GM18861 (cell line): ENCODE data around the gene DDX27.
"Not testable (repeated sequence)": the region's sequence is repeated elsewhere in the genome, so short reads cannot be mapped to it uniquely, and the experiment has no call there.

ENCODE experiments used
- ATAC-seq: cut with Tn5 transposase; IDR thresholded peaks from one replicate; pipeline ENCODE4 v1.9.1; 2021; ENCODE audit not compliant: unreplicated experiment

The DDX27 gene

DNA sequence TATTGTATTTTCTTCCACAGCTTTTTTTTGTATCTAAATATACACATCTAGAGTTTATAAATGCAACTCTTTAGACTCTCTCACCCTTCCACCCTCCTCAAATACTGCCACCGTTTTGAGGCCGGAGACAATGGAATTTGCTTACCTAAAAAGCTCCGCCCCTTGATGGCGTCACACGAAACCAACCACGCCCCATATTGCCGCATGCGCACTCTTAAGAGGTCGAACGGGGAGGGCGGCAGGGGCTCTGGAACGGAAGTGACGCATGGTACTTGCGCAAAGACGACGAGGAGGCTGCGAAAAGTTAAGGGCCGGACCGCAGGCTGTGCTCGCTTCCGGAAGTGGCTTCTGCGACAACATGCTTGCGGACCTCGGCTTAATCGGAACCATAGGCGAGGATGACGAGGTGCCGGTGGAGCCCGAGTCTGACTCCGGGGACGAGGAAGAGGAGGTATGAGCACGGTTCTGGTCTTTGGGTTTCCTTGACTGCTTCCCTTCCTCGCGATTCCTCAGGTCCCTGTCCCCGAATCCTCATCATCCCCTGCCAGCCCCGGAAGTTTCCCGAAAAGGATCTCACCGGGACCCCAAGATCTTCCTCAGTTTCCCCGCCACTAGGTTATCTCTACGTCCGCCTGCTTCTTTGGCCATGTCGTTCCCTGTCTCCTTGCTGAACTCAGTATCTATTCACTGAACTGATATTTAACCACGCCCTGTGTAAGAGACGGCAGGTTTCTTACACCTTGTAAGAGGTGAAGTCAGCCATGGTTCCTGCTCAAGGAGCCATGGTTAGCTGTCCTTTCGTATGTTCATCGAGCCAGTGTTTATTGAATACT is at the start of gene DDX27:
TSS of gene DDX27 (plus strand) at position 326 of the 833 bp plus-strand sequence. CDS start at position 359, 33 bp downstream.
- ATAC-seq, result peak; percentile 81

GRCh38 chr20:49169547-49169946 is 49.7 kb upstream of the DDX27 start:
- no peak for ATAC-seq

- no peak for ATAC-seq
Observed at GRCh38 chr20:49170714-49171113, 48.5 kb upstream of the DDX27 start.

GRCh38 chr20:49171909-49172308 is 47.3 kb upstream of the DDX27 start:
- no peak for ATAC-seq

- no peak for ATAC-seq
Observed at GRCh38 chr20:49172413-49172812, 46.8 kb upstream of the DDX27 start.

- no peak for ATAC-seq
Observed at GRCh38 chr20:49174183-49174582, 45.0 kb upstream of the DDX27 start.

DNA sequence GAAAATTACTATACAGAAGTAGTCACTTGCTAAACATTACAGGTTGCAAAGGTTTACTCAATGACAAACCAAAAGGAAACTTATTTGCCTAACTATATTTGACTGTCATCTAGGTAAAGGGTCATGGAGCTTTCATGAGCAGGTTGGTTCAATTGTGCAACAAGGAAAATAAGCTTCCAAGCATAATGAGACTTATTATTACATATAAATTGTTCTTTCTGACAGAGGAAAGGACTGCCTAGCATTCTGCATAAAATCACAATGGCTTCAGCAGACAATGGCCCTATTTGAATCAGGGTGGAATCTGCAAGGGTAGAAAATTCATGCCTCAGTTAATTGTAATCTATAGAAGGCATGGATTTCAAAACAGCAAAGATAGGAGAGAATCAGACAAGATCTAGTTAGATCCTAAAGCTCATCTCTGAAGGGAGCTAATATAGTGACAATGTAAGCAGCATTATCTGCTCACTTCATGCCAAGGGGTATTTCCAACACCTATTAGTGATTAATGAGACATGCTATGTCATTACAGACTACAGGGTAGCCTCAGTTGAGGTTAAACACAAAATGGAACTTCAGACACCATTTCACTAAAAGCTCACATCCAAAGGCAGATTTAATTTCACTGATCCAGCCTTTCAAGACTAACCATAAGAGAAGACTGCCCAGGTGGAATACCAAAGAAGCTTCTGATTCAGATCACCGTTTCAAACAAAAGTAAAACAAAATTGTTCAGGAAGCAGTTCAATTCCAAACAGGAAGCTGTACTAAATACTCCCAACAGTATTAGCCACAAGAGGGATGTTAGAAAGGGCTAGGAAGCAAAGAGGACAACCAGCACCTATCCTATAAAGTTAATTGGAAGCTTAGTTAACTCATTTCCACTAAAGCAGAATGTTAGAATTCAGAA is 39.6 kb upstream of the DDX27 start:
- ATAC-seq, result peak; percentile 79

- no peak for ATAC-seq
Observed at GRCh38 chr20:49181265-49181877, 37.8 kb upstream of the DDX27 start.

- ATAC-seq, result no peak
Observed at GRCh38 chr20:49183444-49183843, 35.8 kb upstream of the DDX27 start.

GRCh38 chr20:49184084-49184501 is 35.1 kb upstream of the DDX27 start:
- not testable (repeated sequence) for ATAC-seq

DNA sequence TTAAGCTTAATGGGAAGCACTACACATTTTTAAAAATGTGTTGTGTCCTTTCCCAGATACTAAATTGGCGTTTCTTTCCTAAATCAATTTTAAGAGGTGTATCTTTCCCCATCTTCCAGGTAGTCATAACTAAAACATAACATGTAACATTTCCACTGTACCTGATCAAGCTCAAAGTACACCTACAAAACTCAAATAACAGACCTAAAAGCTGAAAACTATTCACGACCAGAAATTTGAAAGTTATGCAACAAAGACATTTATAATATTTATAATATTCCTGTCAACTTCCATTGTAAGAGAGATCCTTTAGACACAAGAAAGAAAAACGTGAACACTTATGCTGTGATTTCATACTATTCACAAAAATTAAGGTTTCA is 34.5 kb upstream of the DDX27 start:
- ATAC-seq, result no peak

DNA sequence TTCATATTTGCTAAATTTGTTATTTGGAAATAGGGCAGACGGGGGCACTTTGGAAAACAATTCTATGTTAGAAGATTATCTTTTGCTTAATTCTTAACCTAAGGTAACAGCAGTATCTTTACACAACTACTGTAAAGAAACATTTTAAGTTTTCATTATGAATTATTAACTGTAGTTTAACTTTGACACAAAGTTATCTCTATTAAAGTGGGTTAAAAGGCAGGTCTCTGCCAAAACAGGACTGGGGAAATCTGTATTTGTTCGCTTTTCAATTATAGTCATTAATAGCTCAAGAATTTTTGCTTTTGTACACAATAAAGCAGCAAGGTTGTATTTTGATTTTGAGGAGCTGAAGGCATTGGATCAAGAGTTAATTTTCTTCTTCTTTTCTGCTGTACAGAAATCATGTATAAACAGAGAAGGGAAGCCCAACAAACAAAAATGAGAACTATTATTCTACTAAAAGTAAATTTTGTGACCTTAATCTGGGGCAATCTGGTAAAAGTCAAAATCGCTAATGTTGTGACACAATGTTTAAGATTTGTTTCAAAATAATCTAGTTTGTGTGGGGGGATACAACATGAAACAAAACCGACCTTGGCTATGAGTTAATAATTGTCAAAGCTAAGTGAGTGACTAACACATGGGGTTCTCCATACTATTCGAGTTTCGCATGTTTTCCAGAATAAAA is 34.0 kb upstream of the DDX27 start:
- no peak for ATAC-seq

DNA sequence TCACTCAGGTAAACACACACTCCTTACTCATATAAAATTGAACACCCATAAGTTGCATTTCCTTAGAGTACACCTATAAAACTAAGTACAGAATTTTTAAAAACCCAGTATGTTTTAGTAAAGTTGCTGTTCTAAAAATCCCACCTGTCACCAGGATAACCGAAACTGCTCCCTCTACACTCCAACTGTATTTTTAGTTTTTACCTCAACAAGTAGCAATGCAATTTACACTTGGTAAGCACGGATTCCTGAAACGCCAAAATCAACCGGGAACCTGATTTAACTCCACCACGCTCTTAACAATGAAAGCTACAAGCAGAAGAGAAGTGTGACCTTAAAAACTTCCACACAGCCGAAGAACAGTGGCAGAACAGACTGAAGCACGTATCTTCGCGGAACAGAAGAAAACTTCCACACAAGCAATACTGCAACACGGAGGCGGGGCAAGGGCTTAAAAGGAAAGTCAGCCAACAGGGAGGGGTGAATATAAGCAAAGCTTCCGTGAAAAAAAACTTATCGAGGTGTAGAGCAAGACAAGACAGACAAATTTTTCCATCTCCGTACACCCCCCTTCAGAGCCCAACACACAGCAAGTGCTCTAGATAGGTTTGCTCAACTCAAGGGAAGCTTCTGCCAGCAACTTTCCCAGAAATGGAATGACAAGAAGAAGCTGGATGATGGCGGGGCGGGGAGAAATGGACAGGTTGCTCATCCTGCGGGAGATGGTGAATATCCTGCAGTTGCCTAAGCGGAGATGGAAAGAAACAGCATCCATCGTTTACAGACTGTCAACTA is 32.5 kb upstream of the DDX27 start:
- ATAC-seq, result no peak

- no peak for ATAC-seq
Observed at GRCh38 chr20:49187330-49187850, 31.8 kb upstream of the DDX27 start.

- ATAC-seq, result peak; percentile 76
Observed at GRCh38 chr20:49187851-49188641, 31.2 kb upstream of the DDX27 start, which contains the start of gene STAU1. Gene STAU1 (minus strand): TSS chr20:49188334. CDS start chr20:49166201, 22,133 bp downstream.

DNA sequence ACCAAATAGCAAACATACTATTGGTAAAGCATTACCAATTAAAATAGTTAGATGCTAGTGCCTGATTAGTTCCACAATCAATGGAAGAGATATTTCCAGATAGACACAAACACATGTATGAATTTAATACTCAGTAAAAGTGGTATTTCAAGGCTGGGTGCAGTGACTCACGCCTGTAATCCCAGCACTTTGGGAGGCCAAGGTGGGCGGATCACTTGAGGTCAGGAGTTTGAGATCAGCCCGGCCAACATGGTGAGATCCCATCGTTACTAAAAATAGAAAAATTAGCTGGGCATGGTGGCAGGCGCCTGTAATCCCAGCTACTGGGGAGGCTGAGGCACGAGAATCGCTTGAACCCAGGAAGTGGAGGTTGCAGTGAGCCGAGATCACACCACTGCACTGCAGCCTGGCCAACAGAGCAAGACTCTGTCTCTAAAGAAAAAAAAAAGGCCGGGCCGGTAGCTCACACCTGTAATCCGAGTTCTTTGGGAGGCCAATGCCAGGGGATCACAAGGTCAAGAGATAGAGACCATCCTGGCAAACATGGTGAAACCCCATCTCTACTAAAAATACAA is 26.2 kb upstream of the DDX27 start:
- ATAC-seq, result not testable (repeated sequence)

GRCh38 chr20:49199729-49200293 is 19.4 kb upstream of the DDX27 start:
- no peak for ATAC-seq

DNA sequence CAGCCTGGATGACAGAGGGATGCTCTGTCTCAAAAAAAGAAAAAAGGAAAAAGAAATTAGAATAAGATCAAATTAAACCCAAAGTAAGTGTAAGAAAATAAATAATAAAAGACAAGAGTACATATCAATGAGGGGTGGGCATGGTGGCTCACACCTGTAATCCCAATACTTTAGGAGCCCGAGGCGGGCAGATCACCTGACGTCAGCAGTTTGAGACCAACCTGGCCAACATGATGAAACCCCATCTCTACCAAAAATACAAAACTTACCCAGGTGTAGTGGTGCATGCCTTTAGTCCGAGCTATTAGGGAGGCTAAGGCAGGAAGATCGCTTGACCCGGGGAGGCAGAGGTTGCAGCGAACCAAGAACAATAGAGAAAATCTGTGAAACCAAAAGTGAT is 16.2 kb upstream of the DDX27 start:
- no peak for ATAC-seq
